Keratinocyte (primary cell): ENCODE results near the gene PPID. TPM values are rescaled to one million over a fixed set of nuclear protein-coding genes. Genes with fewer than 3 reads are reported as not detected.
"Not testable (repeated sequence)": the region's sequence is repeated elsewhere in the genome, so short reads cannot be mapped to it uniquely, and the experiment has no call there.

ENCODE experiments used
- DNase-seq: peaks from one replicate; pipeline ENCODE4 v3.0.0-alpha.2; 2011; ENCODE audit warnings: low read depth, missing footprints, low spot score
- FAIRE-seq: peaks from 2 replicates; lab custom pipeline; 2011; peaks lifted over from hg19 to GRCh38; lab: Jason Lieb, UNC
- H2AFZ ChIP-seq: 2 replicates; pipeline ENCODE4 v1.6.0; 2012; ENCODE audit warnings: low read length, control low read depth, inconsistent platforms; ENCODE audit not compliant: control insufficient read depth
- H3K27ac ChIP-seq: 2 replicates; pipeline ENCODE4 v1.5.1; 2011; ENCODE audit warnings: low read length; ENCODE audit not compliant: control insufficient read depth, insufficient read depth
- H3K27me3 ChIP-seq: 3 replicates; pipeline ENCODE4 v1.6.0; 2011; ENCODE audit warnings: low read length; ENCODE audit not compliant: control insufficient read depth, insufficient read depth; ENCODE audit errors: extremely low read depth
- H3K36me3 ChIP-seq, 2 experiments: 2 replicates in 1 of 2; 3 replicates in 1 of 2; pipeline ENCODE4 v1.5.1; 2011; ENCODE audit warnings: low read length in 2 of 2, mild to moderate bottlenecking in 1 of 2; ENCODE audit not compliant: control insufficient read depth in 2 of 2, insufficient read depth in 2 of 2; ENCODE audit errors: extremely low read depth in 1 of 2
- H3K4me1 ChIP-seq: 3 replicates; pipeline ENCODE4 v1.5.1; 2011; ENCODE audit warnings: low read length; ENCODE audit not compliant: control insufficient read depth, insufficient read depth; ENCODE audit errors: extremely low read depth
- H3K4me2 ChIP-seq: 3 replicates; pipeline ENCODE4 v1.6.0; 2011; ENCODE audit warnings: low read depth, low read length; ENCODE audit not compliant: control insufficient read depth, insufficient read depth; ENCODE audit errors: extremely low read depth
- H3K4me3 ChIP-seq, 3 experiments: fragments of 200-600 bp in 1 of 3; sonication (generic) in 1 of 3; 2 replicates in 2 of 3; 3 replicates in 1 of 3; pipeline ENCODE4 v1.5.1; 2011 to 2016; ENCODE audit warnings: low read length in 3 of 3, mild to moderate bottlenecking in 3 of 3, control low read depth in 2 of 3, inconsistent platforms in 1 of 3, low read depth in 1 of 3, mixed read lengths in 1 of 3, mixed run types in 1 of 3, moderate library complexity in 1 of 3; ENCODE audit not compliant: control insufficient read depth in 2 of 3, insufficient read depth in 2 of 3; ENCODE audit errors: extremely low read depth in 1 of 3
- H3K79me2 ChIP-seq: 2 replicates; pipeline ENCODE4 v1.6.0; 2012; ENCODE audit warnings: low read length; ENCODE audit not compliant: control insufficient read depth, insufficient read depth
- H3K9ac ChIP-seq: 3 replicates; pipeline ENCODE4 v1.6.0; 2011; ENCODE audit warnings: low read length; ENCODE audit not compliant: control insufficient read depth, insufficient read depth; ENCODE audit errors: extremely low read depth
- H3K9me1 ChIP-seq: 3 replicates; pipeline ENCODE4 v1.6.0; 2011; ENCODE audit warnings: low read length; ENCODE audit not compliant: control insufficient read depth, insufficient read depth; ENCODE audit errors: extremely low read depth
- H3K9me3 ChIP-seq: 2 replicates; pipeline ENCODE4 v1.5.1; 2012; ENCODE audit warnings: low read depth, low read length; ENCODE audit not compliant: control insufficient read depth
- H4K20me1 ChIP-seq: 3 replicates; pipeline ENCODE4 v1.6.0; 2011; ENCODE audit warnings: low read length; ENCODE audit not compliant: control insufficient read depth, insufficient read depth; ENCODE audit errors: extremely low read depth
- dilution Hi-C: fragments of 300-500 bp; cut with MboI; formaldehyde crosslinking; loops from one replicate; pipeline ENCODE4 v1.7.0; 2020; ENCODE audit warnings: low sequenced_read_pairs; ENCODE audit not compliant: extremely low pct_ligation_motif_present
- polyA plus RNA-seq, 5 experiments: library from polyadenylated mRNA; depleted of rRNA in 3 of 5; stranded (reverse) in 3 of 5; stranded (forward) in 1 of 5; unstranded in 1 of 5; fragments of >200 nt; gene quantifications; 1 replicate in 1 of 5; 2 replicates in 3 of 5; 3 replicates in 1 of 5; pipeline versions ENCODE4 v1.2.1 to v1.2.3, GENCODE V29; 2011 to 2012; ENCODE audit warnings: missing spikeins in 2 of 5, low read depth in 1 of 5, low replicate concordance in 1 of 5
- small RNA-seq, 3 experiments: library from RNA; depleted of rRNA; stranded (forward); fragments of <200 nt; gene quantifications; one replicate each; pipeline ENCODE3, GENCODE V24; 2012; ENCODE audit warnings: low read depth in 3 of 3, low replicate concordance in 1 of 3; ENCODE audit not compliant: insufficient read length in 3 of 3

The PPID gene
- polyA plus RNA-seq, 1 donor (not counting 4 experiments of a cell fraction or from before 2014, with no cell fraction given), result 27.2 TPM

GRCh38 chr4:158663255-158663654, 59.9 kb downstream of the PPID start:
- H2AFZ ChIP-seq, H4K20me1 ChIP-seq, H3K79me2 ChIP-seq, H3K9me1 ChIP-seq, DNase-seq, H3K36me3 ChIP-seq, H3K27ac ChIP-seq, H3K4me3 ChIP-seq, H3K27me3 ChIP-seq, H3K4me1 ChIP-seq, FAIRE-seq, H3K9ac ChIP-seq, H3K9me3 ChIP-seq, dilution Hi-C loops, H3K4me2 ChIP-seq: not testable (repeated sequence)

Small RNA genes within 50 kb of the gene (small RNA-seq; reads per million reads assigned to genes)
- gene RF00012, result 0 reads per million in 3 experiments

Other genes with a start within 250 kb of the PPID start
- 0.05 TPM in 1 of 3 replicates, not detected in the others for gene RXFP1, start 201.5 kb downstream of the PPID start, polyA plus RNA-seq
- 6.6 to 14.6 TPM (median 9.7 TPM) in 3 replicates for gene C4orf46, start 51.5 kb downstream of the PPID start, polyA plus RNA-seq
- gene ETFDH, start 51.1 kb downstream of the PPID start, polyA plus RNA-seq, result 15.8 to 25.5 TPM (median 21.2 TPM) in 3 replicates
- gene FNIP2, start 45.6 kb upstream of the PPID start, polyA plus RNA-seq, result 5.4 to 11.4 TPM (median 6.2 TPM) in 3 replicates